HCT116 (cell line): ENCODE data around the gene NFATC1. TPM values are rescaled to one million over a fixed set of nuclear protein-coding genes. Genes with fewer than 3 reads are reported as not detected.

Experiments used
- ATAC-seq: fragments of 200-7000 bp; cut with Tn5 transposase; 2 replicates; pipeline ENCODE4 v1.9.1; 2020; ENCODE audit warnings: mild to moderate bottlenecking, moderate library complexity
- BruUV-seq: library from RNA; stranded (reverse); fragments of 400-500 nt; replicated peaks from 2 replicates; lab custom pipeline; 2021; lab: Mats Ljungman, UMichigan
- CTCF ChIA-PET: fragments of 300-600 bp; sonication (Branson Sonifier 250); formaldehyde crosslinking; loops from one replicate; lab custom pipeline; 2021; ENCODE audit warnings: antibody characterized with exemption; lab: Charles Lee
- POLR2A ChIA-PET: fragments of 300-600, 350-600 bp; sonication (Branson Sonifier 250); formaldehyde crosslinking; loops from one replicate; lab custom pipeline; 2021; ENCODE audit warnings: antibody characterized with exemption; lab: Charles Lee
- RAD21 ChIA-PET, 2 experiments: fragments of 300-600 bp; sonication (Branson Sonifier 250); formaldehyde crosslinking; loops; one replicate each; lab custom pipeline; 2023; ENCODE audit warnings: low total read pairs in 2 of 2; ENCODE audit not compliant: uncharacterized antibody in 2 of 2, unreplicated experiment in 2 of 2, low non-redundant PET in 1 of 2; lab: Charles Lee
- DNase-seq: peaks from one replicate; pipeline ENCODE4 v3.0.0-alpha.2; 2010; ENCODE audit warnings: low read depth, low spot score
- H2AFZ ChIP-seq: fragments of 200-600 bp; shearing (Covaris generic), sonication (generic); 2 replicates; pipeline ENCODE4 v1.6.1; 2017; ENCODE audit warnings: low read depth, mixed run types, mixed read lengths, antibody characterized with exemption, low read length; ENCODE audit not compliant: poor library complexity, severe bottlenecking
- H3K27ac ChIP-seq: 2 replicates; pipeline ENCODE4 v1.5.1; 2012; ENCODE audit warnings: low read depth, low read length
- H3K27me3 ChIP-seq: fragments of 200-600 bp; sonication (generic); 2 replicates; pipeline ENCODE4 v1.6.1; 2016; ENCODE audit warnings: mixed run types, low read length, mixed read lengths; ENCODE audit not compliant: insufficient read depth
- H3K36me3 ChIP-seq, 2 experiments: fragments of 200-500 bp in 1 of 2; fragments of 200-600 bp in 1 of 2; sonication (Bioruptor generic) in 1 of 2; sonication (generic) in 1 of 2; 2 replicates each; pipeline versions ENCODE4 v1.5.1 to v1.6.1; 2014 to 2016; ENCODE audit warnings: low read length in 2 of 2, inconsistent platforms in 1 of 2, mixed read lengths in 1 of 2, mixed run types in 1 of 2; ENCODE audit not compliant: insufficient read depth in 2 of 2, control insufficient read depth in 1 of 2
- H3K4me1 ChIP-seq, 2 experiments: fragments of 200-600 bp in 1 of 2; sonication (generic) in 1 of 2; 2 replicates each; pipeline versions ENCODE4 v1.5.1 to v1.6.1; 2012 to 2017; ENCODE audit warnings: low read length in 2 of 2, inconsistent platforms in 1 of 2, mild to moderate bottlenecking in 1 of 2, mixed read lengths in 1 of 2, mixed run types in 1 of 2, moderate library complexity in 1 of 2; ENCODE audit not compliant: insufficient read depth in 2 of 2, control insufficient read depth in 1 of 2
- H3K4me2 ChIP-seq: fragments of 200-600 bp; sonication (generic); 2 replicates; pipeline ENCODE4 v1.6.1; 2017; ENCODE audit warnings: mixed run types, low read length, mixed read lengths
- H3K4me3 ChIP-seq, 2 experiments: fragments of 200-600 bp in 1 of 2; sonication (generic) in 1 of 2; replicated peaks in 1 of 2; 2 replicates each; pipeline ENCODE4 v1.5.1; 2011 to 2016; ENCODE audit warnings: low read length in 2 of 2, control low read depth in 1 of 2, low read depth in 1 of 2, mild to moderate bottlenecking in 1 of 2, mixed read lengths in 1 of 2, mixed run types in 1 of 2
- H3K79me2 ChIP-seq: fragments of 200-600 bp; sonication (generic); 2 replicates; pipeline ENCODE4 v1.6.1; 2017; ENCODE audit warnings: mild to moderate bottlenecking, mixed run types, low read length, moderate library complexity, mixed read lengths; ENCODE audit not compliant: insufficient read depth
- H3K9ac ChIP-seq: fragments of 200-600 bp; sonication (generic); 2 replicates; pipeline ENCODE4 v1.6.1; 2016; ENCODE audit warnings: low read length, mixed read lengths
- H3K9me2 ChIP-seq: fragments of 200-600 bp; sonication (generic), shearing (Covaris generic); 2 replicates; pipeline ENCODE4 v1.6.1; 2017; ENCODE audit warnings: mixed run types, mild to moderate bottlenecking, moderate library complexity; ENCODE audit not compliant: insufficient read depth
- H3K9me3 ChIP-seq, 2 experiments: fragments of 200-500 bp in 1 of 2; fragments of 200-600 bp in 1 of 2; sonication (Bioruptor generic) in 1 of 2; sonication (generic) in 1 of 2; 2 replicates each; pipeline ENCODE4 v1.6.1; 2014 to 2017; ENCODE audit warnings: low read length in 2 of 2, mixed read lengths in 2 of 2, inconsistent platforms in 1 of 2, low read depth in 1 of 2, mild to moderate bottlenecking in 1 of 2, mixed run types in 1 of 2, moderate library complexity in 1 of 2; ENCODE audit not compliant: control insufficient read depth in 1 of 2, insufficient read depth in 1 of 2
- H4K20me1 ChIP-seq: fragments of 200-600 bp; sonication (generic), shearing (Covaris generic); 2 replicates; pipeline ENCODE4 v1.6.1; 2017; ENCODE audit warnings: mixed run types, mild to moderate bottlenecking, moderate library complexity; ENCODE audit not compliant: insufficient read depth
- ATF3 ChIP-seq: IDR thresholded peaks from 2 replicates; pipeline ENCODE4 v1.6.1; 2012
- FOSL1 ChIP-seq: IDR thresholded peaks from 2 replicates; pipeline ENCODE4 v1.6.1; 2012; ENCODE audit warnings: low read depth
- JUND ChIP-seq: IDR thresholded peaks from 2 replicates; pipeline ENCODE4 v1.6.1; 2012
- POLR2AphosphoS5 ChIP-seq: IDR thresholded peaks from 2 replicates; pipeline ENCODE4 v1.6.1; 2011; ENCODE audit warnings: mild to moderate bottlenecking, low read depth, low read length, moderate library complexity
- SRF ChIP-seq: IDR thresholded peaks from 2 replicates; pipeline ENCODE4 v1.6.1; 2012; ENCODE audit warnings: low read depth
- ZNF274 ChIP-seq: fragments of 200-500 bp; sonication (Bioruptor generic); IDR thresholded peaks from 2 replicates; pipeline ENCODE4 v1.6.1; 2014; ENCODE audit warnings: mild to moderate bottlenecking, low read depth, low read length, inconsistent platforms
- intact Hi-C: fragments of 100-400 bp; cut with micrococcal nuclease; formaldehyde crosslinking; loops from 2 replicates; pipeline ENCODE4 v1.10.0; 2022
- total RNA-seq: library from RNA; stranded (reverse); gene quantifications from one replicate; pipeline ENCODE4 v1.2.1, GENCODE V29; 2021; ENCODE audit not compliant: unreplicated experiment
- TF ChIP-seq, protein P1 (sequence below), 3 experiments: fragments of 200-600 bp in 1 of 3; sonication (generic) in 1 of 3; IDR thresholded peaks in 2 of 3; conservative IDR thresholded peaks in 1 of 3; 2 replicates each; pipeline ENCODE4 v1.5.1; 2012 to 2017; ENCODE audit warnings: low read depth in 2 of 3, low read length in 2 of 3, antibody characterized with exemption in 1 of 3, borderline replicate concordance in 1 of 3, control low read depth in 1 of 3, mild to moderate bottlenecking in 1 of 3, mixed read lengths in 1 of 3, mixed run types in 1 of 3, moderate library complexity in 1 of 3; ENCODE audit not compliant: insufficient read depth in 1 of 3
- TF ChIP-seq, protein P2 (sequence below): IDR thresholded peaks from 2 replicates; pipeline ENCODE4 v1.6.1; 2011; ENCODE audit warnings: mild to moderate bottlenecking, low read length, moderate library complexity; ENCODE audit not compliant: insufficient replicate concordance; ENCODE audit errors: extremely low read depth

The NFATC1 gene
- total RNA-seq, 1 experiment from 2014 or later = 20.8 TPM

GRCh38 chr18:79496237-79496977 lies 100.7 kb downstream of the NFATC1 start:
- Histone ChIP-seq H4K20me1 (no peaks in the 10 kb centered on the region), H3K9ac (no peak overlapping the region), H3K27me3 (no peaks in the 10 kb centered on the region), H3K79me2 (no peaks in the 10 kb centered on the region), H2AFZ (no peak overlapping the region), H3K9me2 (no peaks in the 10 kb centered on the region), H3K4me2 (no peak overlapping the region), H3K4me3 (no peak overlapping the region), H3K4me1 (no peaks in the 10 kb centered on the region), H3K27ac (no peak overlapping the region), H3K36me3 (no peaks in the 10 kb centered on the region), H3K9me3 (peaks cover 3 to 7% of the 10 kb centered on the region in 2 experiments; a peak in 2 of 4 replicates)
- no TSS peak for BruUV-seq
- CTCF ChIA-PET = no interaction called here
- no peak for TF ChIP-seq SRF
- no peak for TF ChIP-seq POLR2AphosphoS5
- no peak for TF ChIP-seq FOSL1
- TF ChIP-seq, protein P1, sequence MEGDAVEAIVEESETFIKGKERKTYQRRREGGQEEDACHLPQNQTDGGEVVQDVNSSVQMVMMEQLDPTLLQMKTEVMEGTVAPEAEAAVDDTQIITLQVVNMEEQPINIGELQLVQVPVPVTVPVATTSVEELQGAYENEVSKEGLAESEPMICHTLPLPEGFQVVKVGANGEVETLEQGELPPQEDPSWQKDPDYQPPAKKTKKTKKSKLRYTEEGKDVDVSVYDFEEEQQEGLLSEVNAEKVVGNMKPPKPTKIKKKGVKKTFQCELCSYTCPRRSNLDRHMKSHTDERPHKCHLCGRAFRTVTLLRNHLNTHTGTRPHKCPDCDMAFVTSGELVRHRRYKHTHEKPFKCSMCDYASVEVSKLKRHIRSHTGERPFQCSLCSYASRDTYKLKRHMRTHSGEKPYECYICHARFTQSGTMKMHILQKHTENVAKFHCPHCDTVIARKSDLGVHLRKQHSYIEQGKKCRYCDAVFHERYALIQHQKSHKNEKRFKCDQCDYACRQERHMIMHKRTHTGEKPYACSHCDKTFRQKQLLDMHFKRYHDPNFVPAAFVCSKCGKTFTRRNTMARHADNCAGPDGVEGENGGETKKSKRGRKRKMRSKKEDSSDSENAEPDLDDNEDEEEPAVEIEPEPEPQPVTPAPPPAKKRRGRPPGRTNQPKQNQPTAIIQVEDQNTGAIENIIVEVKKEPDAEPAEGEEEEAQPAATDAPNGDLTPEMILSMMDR (IDR thresholded peaks at IDR 0.05 in 2 of 3, conservative IDR thresholded peaks at IDR 0.05 in 1 of 3; ENCODE audit: borderline replicate concordance in 1 of 3, insufficient read depth in 1 of 3, low read depth in 2 of 3, low read length in 2 of 3) = no peak
- TF ChIP-seq, protein P2, sequence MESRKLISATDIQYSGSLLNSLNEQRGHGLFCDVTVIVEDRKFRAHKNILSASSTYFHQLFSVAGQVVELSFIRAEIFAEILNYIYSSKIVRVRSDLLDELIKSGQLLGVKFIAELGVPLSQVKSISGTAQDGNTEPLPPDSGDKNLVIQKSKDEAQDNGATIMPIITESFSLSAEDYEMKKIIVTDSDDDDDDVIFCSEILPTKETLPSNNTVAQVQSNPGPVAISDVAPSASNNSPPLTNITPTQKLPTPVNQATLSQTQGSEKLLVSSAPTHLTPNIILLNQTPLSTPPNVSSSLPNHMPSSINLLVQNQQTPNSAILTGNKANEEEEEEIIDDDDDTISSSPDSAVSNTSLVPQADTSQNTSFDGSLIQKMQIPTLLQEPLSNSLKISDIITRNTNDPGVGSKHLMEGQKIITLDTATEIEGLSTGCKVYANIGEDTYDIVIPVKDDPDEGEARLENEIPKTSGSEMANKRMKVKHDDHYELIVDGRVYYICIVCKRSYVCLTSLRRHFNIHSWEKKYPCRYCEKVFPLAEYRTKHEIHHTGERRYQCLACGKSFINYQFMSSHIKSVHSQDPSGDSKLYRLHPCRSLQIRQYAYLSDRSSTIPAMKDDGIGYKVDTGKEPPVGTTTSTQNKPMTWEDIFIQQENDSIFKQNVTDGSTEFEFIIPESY = no peak
- TF ChIP-seq JUND = no peak
- no peak for TF ChIP-seq ZNF274
- TF ChIP-seq ATF3 = no peak
- intact Hi-C loops = no loop called here
- POLR2A ChIA-PET = no interaction called here
- ATAC-seq = no peak
- no peak for DNase-seq
- RAD21 ChIA-PET = no interaction called here
